Cardiac ventricle fibroblast (primary cell): ENCODE results near the gene PCDHGB7. TPM values are rescaled to one million over a fixed set of nuclear protein-coding genes. Genes with fewer than 3 reads are reported as not detected.

Experiments used
- total RNA-seq: library from RNA; depleted of rRNA; stranded (reverse); fragments of >200 nt; gene quantifications from 2 replicates; pipeline ENCODE4 v1.2.3, GENCODE V29; 2015

PCDHGB7 gene
- total RNA-seq, 1 donor from 2014 or later: 21.6 TPM

Other genes starting within 250 kb of the PCDHGB7 start
- gene PCDHB7, start 245.0 kb upstream of the PCDHGB7 start, total RNA-seq: 1.2 and 1.3 TPM in 2 replicates
- gene PCDHB8, start 239.9 kb upstream of the PCDHGB7 start, total RNA-seq: 0.12 and 1.1 TPM in 2 replicates
- 0.81 and 1.0 TPM in 2 replicates for gene PCDHB16, start 235.3 kb upstream of the PCDHGB7 start, total RNA-seq
- gene PCDHB9, start 230.5 kb upstream of the PCDHGB7 start, total RNA-seq: 0.56 and 1.0 TPM in 2 replicates
- 0.56 and 1.2 TPM in 2 replicates for gene PCDHB10, start 225.3 kb upstream of the PCDHGB7 start, total RNA-seq
- 0.34 and 0.62 TPM in 2 replicates for gene PCDHB11, start 218.1 kb upstream of the PCDHGB7 start, total RNA-seq
- gene PCDHB12, start 209.0 kb upstream of the PCDHGB7 start, total RNA-seq: 0.29 and 0.56 TPM in 2 replicates
- 1.4 and 1.7 TPM in 2 replicates for gene PCDHB13, start 203.8 kb upstream of the PCDHGB7 start, total RNA-seq
- 1.2 and 2.5 TPM in 2 replicates for gene PCDHB14, start 194.3 kb upstream of the PCDHGB7 start, total RNA-seq
- gene PCDHB15, start 172.3 kb upstream of the PCDHGB7 start, total RNA-seq: 1.6 and 1.7 TPM in 2 replicates
- gene SLC25A2, start 113.6 kb upstream of the PCDHGB7 start, total RNA-seq: 0.12 TPM in 1 of 2 replicates, not detected in the other
- gene TAF7, start 96.9 kb upstream of the PCDHGB7 start, total RNA-seq: 47.1 and 52.2 TPM in 2 replicates
- gene PCDHGA1, start 87.2 kb upstream of the PCDHGB7 start, total RNA-seq: 0.19 and 1.3 TPM in 2 replicates
- 3.5 and 5.2 TPM in 2 replicates for gene PCDHGA2, start 78.9 kb upstream of the PCDHGB7 start, total RNA-seq
- 5.1 and 8.1 TPM in 2 replicates for gene PCDHGA3, start 73.8 kb upstream of the PCDHGB7 start, total RNA-seq
- gene PCDHGB1, start 67.6 kb upstream of the PCDHGB7 start, total RNA-seq: 1.6 and 2.6 TPM in 2 replicates
- gene PCDHGA4, start 62.7 kb upstream of the PCDHGB7 start, total RNA-seq: 5.8 and 6.8 TPM in 2 replicates
- 4.5 and 6.7 TPM in 2 replicates for gene PCDHGB2, start 57.7 kb upstream of the PCDHGB7 start, total RNA-seq
- 3.0 and 3.1 TPM in 2 replicates for gene PCDHGA5, start 53.5 kb upstream of the PCDHGB7 start, total RNA-seq
- 3.2 and 3.8 TPM in 2 replicates for gene PCDHGB3, start 47.4 kb upstream of the PCDHGB7 start, total RNA-seq
- 6.9 and 10.2 TPM in 2 replicates for gene PCDHGA6, start 43.8 kb upstream of the PCDHGB7 start, total RNA-seq
- 9.9 and 10.7 TPM in 2 replicates for gene PCDHGA7, start 34.9 kb upstream of the PCDHGB7 start, total RNA-seq
- gene PCDHGB4, start 30.0 kb upstream of the PCDHGB7 start, total RNA-seq: 14.1 and 14.6 TPM in 2 replicates
- gene PCDHGA8, start 25.0 kb upstream of the PCDHGB7 start, total RNA-seq: 1.4 and 1.5 TPM in 2 replicates
- 32.0 and 38.0 TPM in 2 replicates for gene PCDHGB5, start 19.7 kb upstream of the PCDHGB7 start, total RNA-seq
- 5.3 and 6.2 TPM in 2 replicates for gene PCDHGA9, start 14.9 kb upstream of the PCDHGB7 start, total RNA-seq
- gene PCDHGB6, start 9.7 kb upstream of the PCDHGB7 start, total RNA-seq: 2.6 and 3.6 TPM in 2 replicates
- 8.7 and 11.3 TPM in 2 replicates for gene PCDHGA10, start 4.7 kb upstream of the PCDHGB7 start, total RNA-seq
- gene PCDHGA11, start 3.4 kb downstream of the PCDHGB7 start, total RNA-seq: 15.6 and 18.8 TPM in 2 replicates
- 41.9 and 43.9 TPM in 2 replicates for gene PCDHGA12, start 12.8 kb downstream of the PCDHGB7 start, total RNA-seq
- 95.9 and 108 TPM in 2 replicates for gene PCDHGC3, start 58.3 kb downstream of the PCDHGB7 start, total RNA-seq
- 1.1 and 26.8 TPM in 2 replicates for gene PCDHGC4, start 67.4 kb downstream of the PCDHGB7 start, total RNA-seq
- gene PCDHGC5, start 71.4 kb downstream of the PCDHGB7 start, total RNA-seq: 2.1 and 2.9 TPM in 2 replicates
- gene DIAPH1, start 201.3 kb downstream of the PCDHGB7 start, total RNA-seq: 26.5 and 32.1 TPM in 2 replicates
- gene HDAC3, start 219.2 kb downstream of the PCDHGB7 start, total RNA-seq: 32.7 and 38.1 TPM in 2 replicates
- gene RELL2, start 219.3 kb downstream of the PCDHGB7 start, total RNA-seq: 0.44 and 1.9 TPM in 2 replicates
- 6.5 and 6.7 TPM in 2 replicates for gene FCHSD1, start 233.7 kb downstream of the PCDHGB7 start, total RNA-seq